Cardiac muscle cell (in vitro differentiated cells and primary cell): ENCODE data around the gene SLC2A11. TPM values are rescaled to one million over a fixed set of nuclear protein-coding genes. Genes with fewer than 3 reads are reported as not detected.
"Not testable (repeated sequence)": the region's sequence is repeated elsewhere in the genome, so short reads cannot be mapped to it uniquely, and the experiment has no call there.

Experiments used
- DNase-seq, 2 donors: peaks; one replicate each; pipeline versions ENCODE4 v3.0.0 to v3.0.0-alpha.2; 2010 to 2017; ENCODE audit warnings: low read depth in 1 of 2, low spot score in 1 of 2
- H3K27ac ChIP-seq: fragments of 200-600 bp; sonication (generic); 2 replicates; pipeline ENCODE4 v1.5.1; 2016
- H3K27me3 ChIP-seq: fragments of 200-600 bp; sonication (generic); 2 replicates; pipeline ENCODE4 v1.6.0; 2016; ENCODE audit warnings: control low read depth
- H3K36me3 ChIP-seq: fragments of 200-600 bp; sonication (generic); 2 replicates; pipeline ENCODE4 v1.5.1; 2016; ENCODE audit warnings: control low read depth
- H3K4me1 ChIP-seq: fragments of 200-600 bp; sonication (generic); 2 replicates; pipeline ENCODE4 v1.8.1; 2017; ENCODE audit warnings: low read depth, mild to moderate bottlenecking, mixed run types
- H3K4me3 ChIP-seq: fragments of 200-600 bp; sonication (generic); 2 replicates; pipeline ENCODE4 v1.5.1; 2016; ENCODE audit warnings: mild to moderate bottlenecking
- H3K9me3 ChIP-seq: fragments of 200-600 bp; sonication (generic); 2 replicates; pipeline ENCODE4 v1.5.1; 2017; ENCODE audit warnings: low read depth, mild to moderate bottlenecking, control low read depth
- polyA plus RNA-seq: library from polyadenylated mRNA; unstranded; fragments of >200 nt; fragmentation: Nextera tagmentation; extraction: Ambion mirVana; gene quantifications from 2 replicates; pipeline ENCODE4 v1.2.1, GENCODE V29; 2016
- total RNA-seq: library from RNA; depleted of rRNA; stranded (reverse); fragments of >200 nt; gene quantifications from 2 replicates; pipeline ENCODE4 v1.2.3, GENCODE V29; 2016
- TF ChIP-seq, protein P1 (sequence below): IDR thresholded peaks from 2 replicates; pipeline ENCODE4 v1.5.1; 2012; ENCODE audit warnings: low read depth, mild to moderate bottlenecking, low read length

The SLC2A11 gene
- total and polyA plus RNA-seq, 2 experiments from 2014 or later: 28.5 to 37.9 TPM

DNA sequence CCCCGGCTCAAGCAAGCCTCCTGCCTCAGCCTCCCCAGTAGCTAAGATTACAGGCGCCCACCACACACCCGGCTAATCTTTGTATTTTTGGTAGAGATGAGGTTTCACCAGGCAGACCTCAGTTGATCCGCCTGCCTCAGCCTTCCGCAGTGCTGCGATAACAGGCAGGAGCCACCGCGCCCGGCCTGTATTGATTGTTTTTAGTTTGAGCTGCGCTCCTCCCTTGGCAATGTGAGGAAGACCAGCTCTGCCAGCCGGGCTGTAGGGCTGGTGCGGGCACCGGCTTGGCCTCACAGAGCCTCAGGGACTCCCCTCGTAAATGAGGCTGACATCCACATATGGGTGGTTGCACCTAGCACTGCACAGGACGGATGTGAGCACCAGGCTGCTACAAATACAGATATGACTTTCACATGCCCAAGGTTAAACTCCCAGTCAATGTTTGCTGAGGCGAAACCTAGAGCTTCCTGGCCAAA lies 7.5 kb upstream of the SLC2A11 start:
- H3K36me3 ChIP-seq: no peaks in the 10 kb centered on the region
- peaks cover 21% of the 10 kb centered on the region for H3K4me1 ChIP-seq
- H3K9me3 ChIP-seq: no peaks in the 10 kb centered on the region
- no peak overlapping the region for H3K27ac ChIP-seq
- TF ChIP-seq, protein P1, sequence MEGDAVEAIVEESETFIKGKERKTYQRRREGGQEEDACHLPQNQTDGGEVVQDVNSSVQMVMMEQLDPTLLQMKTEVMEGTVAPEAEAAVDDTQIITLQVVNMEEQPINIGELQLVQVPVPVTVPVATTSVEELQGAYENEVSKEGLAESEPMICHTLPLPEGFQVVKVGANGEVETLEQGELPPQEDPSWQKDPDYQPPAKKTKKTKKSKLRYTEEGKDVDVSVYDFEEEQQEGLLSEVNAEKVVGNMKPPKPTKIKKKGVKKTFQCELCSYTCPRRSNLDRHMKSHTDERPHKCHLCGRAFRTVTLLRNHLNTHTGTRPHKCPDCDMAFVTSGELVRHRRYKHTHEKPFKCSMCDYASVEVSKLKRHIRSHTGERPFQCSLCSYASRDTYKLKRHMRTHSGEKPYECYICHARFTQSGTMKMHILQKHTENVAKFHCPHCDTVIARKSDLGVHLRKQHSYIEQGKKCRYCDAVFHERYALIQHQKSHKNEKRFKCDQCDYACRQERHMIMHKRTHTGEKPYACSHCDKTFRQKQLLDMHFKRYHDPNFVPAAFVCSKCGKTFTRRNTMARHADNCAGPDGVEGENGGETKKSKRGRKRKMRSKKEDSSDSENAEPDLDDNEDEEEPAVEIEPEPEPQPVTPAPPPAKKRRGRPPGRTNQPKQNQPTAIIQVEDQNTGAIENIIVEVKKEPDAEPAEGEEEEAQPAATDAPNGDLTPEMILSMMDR: no peak
- H3K4me3 ChIP-seq: no peak overlapping the region
- DNase-seq: no peak
- H3K27me3 ChIP-seq: no peaks in the 10 kb centered on the region

DNA sequence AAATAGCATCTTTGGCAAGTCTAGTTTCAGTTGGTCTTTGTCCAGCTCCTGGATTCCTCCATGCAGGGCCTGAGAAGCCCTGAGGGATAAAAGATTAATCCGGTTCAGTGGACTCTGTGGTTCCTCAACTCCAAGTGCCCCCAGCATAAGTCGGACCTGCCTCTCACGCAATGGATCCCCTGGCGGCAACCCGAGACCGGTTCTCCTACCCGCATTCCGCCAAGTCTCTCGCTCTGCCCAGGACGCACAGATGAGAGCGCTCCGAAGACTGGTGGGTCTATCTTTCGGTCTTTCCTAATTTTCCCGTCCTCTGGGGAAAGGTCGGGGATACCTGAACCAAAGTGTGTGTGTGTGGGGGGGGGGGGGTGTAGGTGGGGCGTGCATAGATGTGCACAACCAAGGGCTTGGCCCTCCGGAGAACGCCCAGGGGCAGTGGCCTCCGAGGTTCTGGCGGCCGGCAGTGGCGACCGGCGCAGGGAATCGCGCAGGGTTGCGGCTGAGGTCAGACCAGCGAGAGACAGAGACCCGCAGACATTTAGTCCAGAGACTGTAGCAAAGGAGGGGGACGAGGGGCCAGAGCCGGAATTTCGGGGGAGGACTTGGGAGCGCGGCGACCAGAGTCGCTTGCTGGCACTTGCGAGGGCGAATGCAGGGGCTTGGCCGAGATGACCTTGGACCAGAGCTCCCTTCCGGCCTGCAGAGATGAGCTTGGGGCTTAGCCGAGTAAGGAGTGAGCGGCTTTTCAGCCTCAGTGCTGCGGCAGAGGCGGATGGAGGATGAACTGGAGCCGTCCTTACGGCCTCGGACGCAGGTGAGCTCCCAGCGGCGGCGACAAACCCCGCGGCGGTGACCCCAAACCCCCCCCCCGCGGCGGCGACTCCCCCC lies 712 bp upstream of the SLC2A11 start:
- no peaks in the 10 kb centered on the region for H3K36me3 ChIP-seq
- peak overlapping the region; percentile 24 for H3K4me3 ChIP-seq
- no peaks in the 10 kb centered on the region for H3K9me3 ChIP-seq
- TF ChIP-seq, protein P1: no peak
- H3K27ac ChIP-seq: peak overlapping the region; percentile 88
- peaks cover 15% of the 10 kb centered on the region for H3K4me1 ChIP-seq
- peak; percentile 50 to 63 for DNase-seq
- no peaks in the 10 kb centered on the region for H3K27me3 ChIP-seq

- no peaks in the 10 kb centered on the region for H3K9me3 ChIP-seq
- peak overlapping the region; percentile 88 for H3K27ac ChIP-seq
- H3K27me3 ChIP-seq: no peaks in the 10 kb centered on the region
- no peaks in the 10 kb centered on the region for H3K36me3 ChIP-seq
- no peak for DNase-seq
- TF ChIP-seq, protein P1: peak; percentile 25
- H3K4me1 ChIP-seq: peaks cover 15% of the 10 kb centered on the region
- peak overlapping the region; percentile 45 for H3K4me3 ChIP-seq
Measured at GRCh38 chr22:23858484-23858815, 775 bp downstream of the SLC2A11 start.

GRCh38 chr22:23859201-23859600 lies 1.5 kb downstream of the SLC2A11 start:
- no peak for DNase-seq
- Histone ChIP-seq H3K36me3 (peaks cover 3% of the 10 kb centered on the region), H3K27ac (no peak overlapping the region), H3K4me3 (no peak overlapping the region), H3K4me1 (peaks cover 15% of the 10 kb centered on the region), H3K9me3 (no peaks in the 10 kb centered on the region), H3K27me3 (no peaks in the 10 kb centered on the region)
- TF ChIP-seq, protein P1: no peak

DNA sequence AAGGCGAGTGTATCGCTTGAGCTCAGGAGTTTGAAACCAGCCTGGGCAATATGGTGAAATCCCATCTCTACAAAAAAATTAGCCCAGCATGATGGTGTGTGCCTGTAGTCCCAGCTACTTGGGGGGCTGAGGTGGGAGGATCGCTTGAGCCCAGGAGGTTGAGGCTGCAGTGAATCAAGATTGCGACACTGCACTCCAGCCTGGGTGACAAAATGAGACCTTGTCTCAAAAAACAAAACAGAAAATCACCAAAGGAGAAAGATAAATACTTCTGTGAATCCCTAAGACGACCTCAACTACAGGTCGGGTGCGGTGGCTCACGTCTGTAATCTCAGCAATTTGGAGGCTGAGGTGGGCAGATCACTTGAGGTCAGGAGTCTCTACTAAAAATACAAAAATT lies 2.5 kb downstream of the SLC2A11 start:
- peaks cover 15% of the 10 kb centered on the region for H3K4me1 ChIP-seq
- not testable (repeated sequence) for H3K36me3 ChIP-seq, H3K27me3 ChIP-seq, DNase-seq, H3K27ac ChIP-seq, H3K9me3 ChIP-seq, H3K4me3 ChIP-seq

- TF ChIP-seq, protein P1: peak; percentile 71
- peak; percentile 55 to 70 for DNase-seq
Measured at GRCh38 chr22:23862103-23862502, 4.4 kb downstream of the SLC2A11 start.

DNA sequence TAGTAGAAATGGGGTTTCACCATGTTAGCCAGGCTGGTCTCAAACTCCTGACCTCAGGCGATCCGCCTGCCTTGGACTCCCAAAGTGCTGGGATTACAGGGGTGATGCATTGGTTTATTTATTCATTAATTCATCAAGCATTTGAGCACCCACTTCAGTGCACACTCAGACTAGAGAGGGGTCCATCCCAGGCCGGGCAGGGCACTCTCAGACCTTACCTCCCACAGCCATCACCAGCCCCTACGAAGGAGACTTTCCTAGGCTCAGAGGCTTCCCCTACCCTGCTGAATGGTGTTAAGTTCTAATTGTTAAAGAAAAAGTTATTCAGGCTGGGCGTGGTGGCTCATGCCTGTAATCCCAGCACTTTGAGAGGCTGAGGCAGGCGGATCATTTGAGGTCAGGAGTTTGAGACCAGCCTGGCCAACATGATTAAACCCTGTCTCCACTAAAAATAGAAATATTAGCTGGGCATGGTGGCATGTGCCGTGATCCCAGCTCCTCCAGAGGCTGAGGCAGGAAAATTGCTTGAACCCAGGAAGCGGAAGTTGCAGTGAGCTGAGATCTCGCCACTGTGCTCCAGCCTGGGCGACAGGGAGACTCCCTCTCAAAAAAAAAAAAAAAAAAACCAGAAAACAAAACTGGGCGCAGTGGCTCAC lies 7.0 kb downstream of the SLC2A11 start:
- peaks cover 16% of the 10 kb centered on the region for H3K36me3 ChIP-seq
- H3K9me3 ChIP-seq, DNase-seq, H3K4me3 ChIP-seq, H3K27ac ChIP-seq, H3K27me3 ChIP-seq, H3K4me1 ChIP-seq: not testable (repeated sequence)

More at GRCh38 chr22:23862103-23862502, 4.4 kb downstream of the SLC2A11 start:
- Histone ChIP-seq H3K27me3 (no peaks in the 10 kb centered on the region), H3K36me3 (peaks cover 3% of the 10 kb centered on the region), H3K4me1 (peaks cover 5% of the 10 kb centered on the region), H3K9me3 (no peaks in the 10 kb centered on the region), H3K4me3 (no peak overlapping the region), H3K27ac (no peak overlapping the region)
